ENCODE results near the gene DGAT2L6.

Gene DGAT2L6

DNA sequence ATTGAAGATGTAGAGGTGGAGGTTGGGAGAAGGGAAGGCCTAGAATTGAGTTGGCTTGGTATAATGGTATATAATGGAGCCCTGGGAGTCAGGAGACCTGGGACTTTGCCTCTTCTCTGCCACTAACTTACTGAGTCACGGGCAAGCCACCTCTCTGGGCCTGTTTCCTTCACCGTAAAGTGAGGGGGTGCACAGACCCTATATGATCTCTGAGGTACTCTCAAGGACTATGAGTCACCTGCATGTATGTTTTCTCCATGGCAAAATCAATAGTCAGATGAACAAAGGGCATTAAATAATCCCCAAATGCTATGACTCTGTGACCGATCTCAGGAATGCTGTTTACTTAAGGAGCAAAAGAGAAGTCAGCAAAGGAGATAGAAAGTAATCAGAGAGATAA lies 77.6 kb downstream of the DGAT2L6 start:
- Histone ChIP-seq H3K4me3 (ENCODE audit: low read depth, low read length) (no peak overlapping the region), H3K36me3 (no peaks in the 10 kb centered on the region), H3K27me3 (no peaks in the 10 kb centered on the region), H3K4me1 (no peaks in the 10 kb centered on the region), H3K9me3 (no peaks in the 10 kb centered on the region)
- no peak for DNase-seq
- TF ChIP-seq, protein P1, sequence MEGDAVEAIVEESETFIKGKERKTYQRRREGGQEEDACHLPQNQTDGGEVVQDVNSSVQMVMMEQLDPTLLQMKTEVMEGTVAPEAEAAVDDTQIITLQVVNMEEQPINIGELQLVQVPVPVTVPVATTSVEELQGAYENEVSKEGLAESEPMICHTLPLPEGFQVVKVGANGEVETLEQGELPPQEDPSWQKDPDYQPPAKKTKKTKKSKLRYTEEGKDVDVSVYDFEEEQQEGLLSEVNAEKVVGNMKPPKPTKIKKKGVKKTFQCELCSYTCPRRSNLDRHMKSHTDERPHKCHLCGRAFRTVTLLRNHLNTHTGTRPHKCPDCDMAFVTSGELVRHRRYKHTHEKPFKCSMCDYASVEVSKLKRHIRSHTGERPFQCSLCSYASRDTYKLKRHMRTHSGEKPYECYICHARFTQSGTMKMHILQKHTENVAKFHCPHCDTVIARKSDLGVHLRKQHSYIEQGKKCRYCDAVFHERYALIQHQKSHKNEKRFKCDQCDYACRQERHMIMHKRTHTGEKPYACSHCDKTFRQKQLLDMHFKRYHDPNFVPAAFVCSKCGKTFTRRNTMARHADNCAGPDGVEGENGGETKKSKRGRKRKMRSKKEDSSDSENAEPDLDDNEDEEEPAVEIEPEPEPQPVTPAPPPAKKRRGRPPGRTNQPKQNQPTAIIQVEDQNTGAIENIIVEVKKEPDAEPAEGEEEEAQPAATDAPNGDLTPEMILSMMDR (IDR thresholded peaks at IDR 0.05; ENCODE audit: low read depth, low read length) = no peak
